GM12878 (cell line): ENCODE results near the gene IFRD2. TPM values are rescaled to one million over a fixed set of nuclear protein-coding genes. Genes with fewer than 3 reads are reported as not detected.

Experiments used
- ATAC-seq: fragments of 200-7000 bp; cut with Tn5 transposase; 3 replicates; pipeline ENCODE4 v1.9.1; 2020; ENCODE audit warnings: mild to moderate bottlenecking, moderate library complexity
- BruUV-seq: library from RNA; stranded (reverse); fragments of 400-500 nt; replicated peaks from 2 replicates; lab custom pipeline; 2021; lab: Mats Ljungman, UMichigan
- CTCF ChIA-PET: fragments of 300-600 bp; sonication (Branson Sonifier 250); formaldehyde crosslinking; extraction: SDS; loops from one replicate; lab custom pipeline; 2021; ENCODE audit warnings: inconsistent platforms; lab: Yijun Ruan, JAX
- POLR2A ChIA-PET: fragments of 350-600 bp; formaldehyde crosslinking; extraction: SDS; loops from one replicate; lab custom pipeline; 2021; ENCODE audit warnings: inconsistent platforms; lab: Charles Lee
- RAD21 ChIA-PET: fragments of 300-600 bp; sonication (Branson Sonifier 250); formaldehyde crosslinking; loops from one replicate; lab custom pipeline; 2023; ENCODE audit warnings: antibody characterized with exemption; ENCODE audit not compliant: unreplicated experiment; lab: Charles Lee
- SMC1A ChIA-PET: fragments of 300-600 bp; sonication (Branson Sonifier 250); formaldehyde crosslinking; loops from one replicate; lab custom pipeline; 2023; ENCODE audit not compliant: unreplicated experiment, uncharacterized antibody; lab: Charles Lee
- DNase-seq: peaks from one replicate; pipeline ENCODE4 v3.0.0-alpha.2; 2011; ENCODE audit warnings: low read depth, low spot score
- FAIRE-seq: peaks from 3 replicates; lab custom pipeline; 2011; peaks lifted over from hg19 to GRCh38; lab: Jason Lieb, UNC
- H2AFZ ChIP-seq: 2 replicates; pipeline ENCODE4 v1.6.0; 2011; ENCODE audit warnings: low read depth, low read length, control low read depth; ENCODE audit not compliant: control insufficient read depth
- H3K27ac ChIP-seq: 2 replicates; pipeline ENCODE4 v1.5.1; 2011; ENCODE audit warnings: control low read depth; ENCODE audit not compliant: control insufficient read depth, insufficient read depth
- H3K27me3 ChIP-seq, 2 experiments: replicated peaks in 1 of 2; 2 replicates each; pipeline versions ENCODE4 v1.6.0 to v1.6.1; 2011; ENCODE audit warnings: low read length in 1 of 2; ENCODE audit not compliant: control insufficient read depth in 2 of 2, insufficient read depth in 2 of 2
- H3K36me3 ChIP-seq, 2 experiments: 2 replicates each; pipeline ENCODE4 v1.5.1; 2011; ENCODE audit warnings: low read length in 1 of 2; ENCODE audit not compliant: control insufficient read depth in 2 of 2, insufficient read depth in 2 of 2
- H3K4me1 ChIP-seq: 2 replicates; pipeline ENCODE4 v1.6.1; 2011; ENCODE audit warnings: mild to moderate bottlenecking, low read length, moderate library complexity, mixed read lengths; ENCODE audit not compliant: control insufficient read depth, insufficient read depth
- H3K4me2 ChIP-seq: 2 replicates; pipeline ENCODE4 v1.6.0; 2011; ENCODE audit warnings: control low read depth; ENCODE audit not compliant: control insufficient read depth, insufficient read depth
- H3K4me3 ChIP-seq: fragments of 200-600 bp; sonication (generic); 2 replicates; pipeline ENCODE4 v1.5.1; 2016
- H3K79me2 ChIP-seq: 2 replicates; pipeline ENCODE4 v1.6.0; 2011; ENCODE audit warnings: low read length; ENCODE audit not compliant: control insufficient read depth, insufficient read depth
- H3K9ac ChIP-seq: 2 replicates; pipeline ENCODE4 v1.8.0; 2011; ENCODE audit warnings: low read length, control low read depth, mixed read lengths; ENCODE audit not compliant: control insufficient read depth, insufficient read depth
- H3K9me3 ChIP-seq: replicated peaks from 3 replicates; pipeline ENCODE4 v1.5.1; 2011; ENCODE audit warnings: mild to moderate bottlenecking, low read length; ENCODE audit not compliant: control insufficient read depth, insufficient read depth
- H4K20me1 ChIP-seq: 2 replicates; pipeline ENCODE4 v1.6.0; 2011; ENCODE audit not compliant: control insufficient read depth, insufficient read depth
- CBFB ChIP-seq: IDR thresholded peaks from 2 replicates; pipeline ENCODE4 v1.6.1; 2016; ENCODE audit warnings: antibody characterized with exemption, low read depth
- ESRRA ChIP-seq: IDR thresholded peaks from 2 replicates; pipeline ENCODE4 v1.6.1; 2012; ENCODE audit warnings: mild to moderate bottlenecking, low read length, improper control_type of control experiment
- IRF4 ChIP-seq: IDR thresholded peaks from 2 replicates; pipeline ENCODE4 v1.6.1; 2011; ENCODE audit warnings: low read depth, low read length
- JUND ChIP-seq: IDR thresholded peaks from 2 replicates; pipeline ENCODE4 v1.6.1; 2012; ENCODE audit warnings: low read depth, mild to moderate bottlenecking, low read length, improper control_type of control experiment, moderate library complexity
- NR2C1 ChIP-seq: fragments of 450-650 bp; IDR thresholded peaks from 2 replicates; pipeline ENCODE4 v1.6.1; 2017; ENCODE audit warnings: antibody characterized with exemption, mild to moderate bottlenecking, moderate library complexity
- PAX8 ChIP-seq: fragments of 450-650 bp; IDR thresholded peaks from 2 replicates; pipeline ENCODE4 v1.6.1; 2017; ENCODE audit warnings: mild to moderate bottlenecking, moderate library complexity
- RUNX3 ChIP-seq: IDR thresholded peaks from 2 replicates; pipeline ENCODE4 v1.6.1; 2012; ENCODE audit warnings: low read length, inconsistent platforms
- SMARCA5 ChIP-seq: fragments of 450-650 bp; IDR thresholded peaks from 2 replicates; pipeline ENCODE4 v1.6.1; 2017; ENCODE audit warnings: mild to moderate bottlenecking
- SUZ12 ChIP-seq: fragments of 200-600 bp; sonication (generic); IDR thresholded peaks from one replicate; pipeline ENCODE4 v1.6.1; 2018; ENCODE audit warnings: antibody characterized with exemption, mild to moderate bottlenecking; ENCODE audit not compliant: unreplicated experiment
- ZNF622 ChIP-seq: fragments of 450-650 bp; IDR thresholded peaks from 2 replicates; pipeline ENCODE4 v1.6.1; 2017; ENCODE audit warnings: mild to moderate bottlenecking, inconsistent platforms
- WGBS: methylation state at CpG from one replicate; pipeline ENCODE4 v1.1.6; 2016; ENCODE audit warnings: low lambda C conversion rate; ENCODE audit not compliant: insufficient replicate concordance, insufficient coverage; ENCODE audit errors: missing lambda C conversion rate; 5-methylcytosine and 5-hydroxymethylcytosine counted together
- in situ Hi-C: fragments of 300-500 bp; cut with MboI; formaldehyde crosslinking; loops from 9 replicates; pipeline ENCODE4 v1.14.3; 2018; ENCODE audit warnings: mixed read lengths
- intact Hi-C: fragments of 100-400 bp; cut with micrococcal nuclease; formaldehyde crosslinking; loops from one replicate; pipeline ENCODE4 v1.14.2; 2022; ENCODE audit not compliant: unreplicated experiment
- polyA plus RNA-seq, 11 experiments: library from polyadenylated mRNA; depleted of rRNA in 4 of 11; unstranded in 6 of 11; stranded (reverse) in 5 of 11; fragments of >200 nt; fragmentation: Nextera tagmentation in 4 of 11; fragmentation: Illumina TruSeq in 1 of 11; extraction: Ambion mirVana in 4 of 11; extraction: Trizol in 1 of 11; gene quantifications; 1 replicate in 1 of 11; 2 replicates in 10 of 11; pipeline versions ENCODE4 v1.2.1 to v1.2.3, GENCODE V29; 2011 to 2016; ENCODE audit warnings: inconsistent platforms in 2 of 11, missing spikeins in 2 of 11, low read depth in 1 of 11
- total RNA-seq, 4 experiments: library from RNA; depleted of rRNA in 3 of 4; stranded (reverse); fragments of >200 nt in 3 of 4; fragmentation: Illumina TruSeq in 1 of 4; extraction: Trizol in 1 of 4; gene quantifications; 2 replicates each; pipeline versions ENCODE4 v1.2.1 to v1.2.3, GENCODE V29; 2013 to 2021
- TF ChIP-seq, protein P1 (sequence below): IDR thresholded peaks from 2 replicates; pipeline ENCODE4 v1.6.1; 2011; ENCODE audit warnings: low read depth, mild to moderate bottlenecking, low read length, moderate library complexity, borderline replicate concordance; ENCODE audit errors: extremely low read depth
- TF ChIP-seq, protein P2 (sequence below): fragments of 450-650 bp; IDR thresholded peaks from 2 replicates; pipeline ENCODE4 v1.6.1; 2018; ENCODE audit warnings: borderline replicate concordance, mild to moderate bottlenecking; ENCODE audit not compliant: partially characterized antibody

The IFRD2 gene
- total and polyA plus RNA-seq, 10 of the 15 experiments (the other 5 are each of a cell fraction or from before 2014, with no cell fraction given): 19.1 to 153 (median 80.3) TPM

GRCh38 chr3:50269977-50270413 is 22.2 kb downstream of the IFRD2 start (continued):
- TF ChIP-seq ESRRA: no peak
- TF ChIP-seq ZNF622: no peak
- TF ChIP-seq SUZ12: no peak
- TF ChIP-seq, protein P1, sequence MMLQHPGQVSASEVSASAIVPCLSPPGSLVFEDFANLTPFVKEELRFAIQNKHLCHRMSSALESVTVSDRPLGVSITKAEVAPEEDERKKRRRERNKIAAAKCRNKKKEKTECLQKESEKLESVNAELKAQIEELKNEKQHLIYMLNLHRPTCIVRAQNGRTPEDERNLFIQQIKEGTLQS: no peak

- no TSS peak for BruUV-seq
- no peaks in the 10 kb centered on the region for H4K20me1 ChIP-seq
- no peaks in the 10 kb centered on the region for H3K79me2 ChIP-seq
- FAIRE-seq (no peak), ATAC-seq (no peak), DNase-seq (no peak)
- ChIA-PET RAD21 (no interaction called here), CTCF (interaction anchor here (0.7 to 1.9 kb wide), 5 partner anchors 9 to 150 kb away, joined by 3 to 7 read pairs (median 4); no protein-coding TSS in a partner anchor), POLR2A (interaction anchor here (0.6 kb wide), 1 partner anchor 67 kb away, joined by 3 read pairs; no protein-coding TSS in a partner anchor), SMC1A (no interaction called here)
- TF ChIP-seq IRF4 (no peak), SMARCA5 (no peak), CBFB (no peak), NR2C1 (no peak), PAX8 (no peak), RUNX3 (no peak), JUND (no peak)
- TF ChIP-seq, protein P2, sequence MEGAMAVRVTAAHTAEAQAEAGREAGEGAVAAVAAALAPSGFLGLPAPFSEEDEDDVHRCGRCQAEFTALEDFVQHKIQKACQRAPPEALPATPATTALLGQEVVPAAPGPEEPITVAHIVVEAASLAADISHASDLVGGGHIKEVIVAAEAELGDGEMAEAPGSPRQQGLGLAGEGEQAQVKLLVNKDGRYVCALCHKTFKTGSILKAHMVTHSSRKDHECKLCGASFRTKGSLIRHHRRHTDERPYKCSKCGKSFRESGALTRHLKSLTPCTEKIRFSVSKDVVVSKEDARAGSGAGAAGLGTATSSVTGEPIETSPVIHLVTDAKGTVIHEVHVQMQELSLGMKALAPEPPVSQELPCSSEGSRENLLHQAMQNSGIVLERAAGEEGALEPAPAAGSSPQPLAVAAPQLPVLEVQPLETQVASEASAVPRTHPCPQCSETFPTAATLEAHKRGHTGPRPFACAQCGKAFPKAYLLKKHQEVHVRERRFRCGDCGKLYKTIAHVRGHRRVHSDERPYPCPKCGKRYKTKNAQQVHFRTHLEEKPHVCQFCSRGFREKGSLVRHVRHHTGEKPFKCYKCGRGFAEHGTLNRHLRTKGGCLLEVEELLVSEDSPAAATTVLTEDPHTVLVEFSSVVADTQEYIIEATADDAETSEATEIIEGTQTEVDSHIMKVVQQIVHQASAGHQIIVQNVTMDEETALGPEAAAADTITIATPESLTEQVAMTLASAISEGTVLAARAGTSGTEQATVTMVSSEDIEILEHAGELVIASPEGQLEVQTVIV: no peak
- WGBS: 9% methylated on average over 4 of the region's 4 CpGs
- no peak overlapping the region for H3K4me2 ChIP-seq
- H3K27me3 ChIP-seq: peaks cover under 1 to 5% of the 10 kb centered on the region in 2 experiments; a peak in 3 of 4 replicates
- no peak overlapping the region for H3K4me3 ChIP-seq
- no peak overlapping the region for H3K27ac ChIP-seq
- intact Hi-C loops: no loop called here
- H3K9ac ChIP-seq: no peak overlapping the region
- peaks cover 6% of the 10 kb centered on the region for H3K4me1 ChIP-seq
- in situ Hi-C loops: no loop called here
- H2AFZ ChIP-seq: no peak overlapping the region
- H3K36me3 ChIP-seq: no peaks in the 10 kb centered on the region
- no peaks in the 10 kb centered on the region for H3K9me3 ChIP-seq
These were observed 22.8 kb downstream of the IFRD2 start for GRCh38 chr3:50269460-50269859.
